ENCODE measurements around the gene NOTCH4.
A peak's percentile ranks its signal among the peaks of the same experiment; 100 is the strongest.

Gene NOTCH4

DNA sequence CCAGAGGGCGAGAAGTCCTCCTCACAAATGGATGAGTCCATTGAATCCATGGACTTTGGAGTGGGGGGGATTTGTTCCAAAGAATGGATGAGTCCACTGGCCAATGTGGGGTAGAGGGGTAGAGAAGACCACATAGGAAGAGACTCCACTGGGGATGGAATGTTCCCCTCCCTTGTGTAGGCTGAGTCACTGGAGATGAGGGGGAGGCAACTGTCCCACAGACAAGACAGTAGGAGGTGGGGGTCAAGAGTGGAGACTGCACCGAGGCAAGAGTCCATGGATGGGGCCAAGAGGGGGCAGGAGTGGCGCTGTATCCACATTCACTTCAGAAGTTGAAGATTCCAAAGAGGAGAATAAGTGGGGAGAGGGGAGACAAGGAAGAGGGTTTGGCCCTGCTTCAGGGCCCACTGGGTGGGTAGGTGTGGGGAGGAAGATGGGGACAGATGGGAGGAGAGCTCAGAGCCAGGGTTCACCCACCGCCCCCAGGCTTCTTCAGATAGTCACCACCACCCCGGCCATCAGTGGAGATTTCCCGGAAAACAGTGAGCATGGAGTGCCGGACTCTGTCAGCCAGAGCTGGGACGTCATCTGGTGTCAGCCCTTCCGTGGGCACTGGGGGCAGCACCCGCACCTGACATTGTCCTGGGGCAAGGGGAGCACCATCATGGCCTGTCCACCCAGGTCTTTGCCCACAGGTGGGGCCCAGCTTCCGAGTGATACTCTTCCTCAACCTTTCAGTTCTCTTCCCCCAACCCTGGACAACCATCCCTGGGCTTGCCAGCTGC is 54.9 kb downstream of the NOTCH4 start:
- no peaks in the 10 kb centered on the region for H3K36me3 ChIP-seq (ENCODE audit: control insufficient read depth, insufficient read depth, low read length)
- H3K27ac ChIP-seq, result no peak overlapping the region

DNA sequence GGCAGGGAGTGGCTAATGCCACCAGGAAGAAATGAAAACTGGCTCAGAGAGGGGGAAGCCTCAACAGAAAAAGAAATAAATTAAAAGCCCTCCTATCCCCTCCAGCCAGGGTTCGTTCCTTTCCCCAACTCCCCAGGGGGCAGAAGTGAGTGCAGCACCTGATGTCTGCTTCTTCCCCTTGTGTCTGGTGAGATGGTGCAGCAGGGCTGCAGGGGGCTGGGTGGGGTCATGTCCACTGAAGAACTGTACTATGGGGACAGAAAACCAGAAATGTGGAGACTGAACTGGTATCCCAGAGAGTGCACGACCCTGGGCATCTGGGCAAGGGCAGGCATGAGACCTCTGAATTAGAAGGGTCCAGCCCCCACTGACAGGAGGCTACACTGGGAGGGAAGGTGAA is 55.5 kb downstream of the NOTCH4 start:
- no peaks in the 10 kb centered on the region for H3K27me3 ChIP-seq (ENCODE audit: control insufficient read depth, insufficient read depth, low read length)
- no peaks in the 10 kb centered on the region for H3K9me3 ChIP-seq (ENCODE audit: control insufficient read depth, low read length)
- no peak overlapping the region for H2AFZ ChIP-seq
- H3K36me3 ChIP-seq (ENCODE audit: control insufficient read depth, insufficient read depth, low read length), result no peaks in the 10 kb centered on the region
- no peak overlapping the region for H3K4me2 ChIP-seq (ENCODE audit: low read length)
- H3K27ac ChIP-seq, result no peak overlapping the region
- no peaks in the 10 kb centered on the region for H3K79me2 ChIP-seq
- no peaks in the 10 kb centered on the region for H3K4me1 ChIP-seq
- no peak overlapping the region for H3K9ac ChIP-seq
- H3K4me3 ChIP-seq (ENCODE audit: low read depth, low read length), result no peak overlapping the region
- TF ChIP-seq, protein P1, sequence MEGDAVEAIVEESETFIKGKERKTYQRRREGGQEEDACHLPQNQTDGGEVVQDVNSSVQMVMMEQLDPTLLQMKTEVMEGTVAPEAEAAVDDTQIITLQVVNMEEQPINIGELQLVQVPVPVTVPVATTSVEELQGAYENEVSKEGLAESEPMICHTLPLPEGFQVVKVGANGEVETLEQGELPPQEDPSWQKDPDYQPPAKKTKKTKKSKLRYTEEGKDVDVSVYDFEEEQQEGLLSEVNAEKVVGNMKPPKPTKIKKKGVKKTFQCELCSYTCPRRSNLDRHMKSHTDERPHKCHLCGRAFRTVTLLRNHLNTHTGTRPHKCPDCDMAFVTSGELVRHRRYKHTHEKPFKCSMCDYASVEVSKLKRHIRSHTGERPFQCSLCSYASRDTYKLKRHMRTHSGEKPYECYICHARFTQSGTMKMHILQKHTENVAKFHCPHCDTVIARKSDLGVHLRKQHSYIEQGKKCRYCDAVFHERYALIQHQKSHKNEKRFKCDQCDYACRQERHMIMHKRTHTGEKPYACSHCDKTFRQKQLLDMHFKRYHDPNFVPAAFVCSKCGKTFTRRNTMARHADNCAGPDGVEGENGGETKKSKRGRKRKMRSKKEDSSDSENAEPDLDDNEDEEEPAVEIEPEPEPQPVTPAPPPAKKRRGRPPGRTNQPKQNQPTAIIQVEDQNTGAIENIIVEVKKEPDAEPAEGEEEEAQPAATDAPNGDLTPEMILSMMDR (IDR thresholded peaks at IDR 0.05), result no peak

More for the DNA sequence above, 54.9 kb downstream of the NOTCH4 start:
- Histone ChIP-seq H3K9ac (no peak overlapping the region), H3K4me1 (no peaks in the 10 kb centered on the region), H3K4me2 (ENCODE audit: low read length) (no peak overlapping the region), H3K9me3 (ENCODE audit: control insufficient read depth, low read length) (no peaks in the 10 kb centered on the region), H3K27me3 (ENCODE audit: control insufficient read depth, insufficient read depth, low read length) (no peaks in the 10 kb centered on the region), H2AFZ (no peak overlapping the region), H3K4me3 (ENCODE audit: low read depth, low read length) (no peak overlapping the region), H3K79me2 (no peaks in the 10 kb centered on the region)
- TF ChIP-seq, protein P1 (IDR thresholded peaks at IDR 0.05), result peak; percentile 11

DNA sequence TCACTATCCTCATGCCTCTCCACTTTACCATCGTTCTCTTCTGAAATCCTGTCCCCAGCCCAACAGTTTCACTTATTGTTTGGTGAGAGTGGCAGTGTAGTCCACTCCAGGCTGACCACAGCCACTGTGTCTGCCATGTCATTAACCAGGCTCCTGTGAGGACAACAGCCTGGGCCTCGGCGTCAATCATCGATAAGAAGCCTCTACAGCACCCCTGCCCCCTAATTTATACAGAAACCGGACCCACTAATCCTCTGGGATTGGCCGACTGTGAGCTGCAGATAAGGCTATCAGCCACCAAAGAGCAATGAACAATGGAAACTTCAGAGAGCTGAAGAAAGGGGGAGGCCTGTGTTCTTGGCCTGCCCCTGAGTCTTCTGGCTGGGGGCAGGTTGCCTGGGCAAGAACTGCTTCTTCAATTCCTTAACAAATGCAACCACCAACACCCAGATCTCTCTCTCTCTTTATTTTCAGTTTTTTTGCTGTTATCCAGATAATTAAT is 56.1 kb downstream of the NOTCH4 start:
- Histone ChIP-seq H3K4me2 (ENCODE audit: low read length) (no peak overlapping the region), H3K9ac (no peak overlapping the region), H3K79me2 (no peaks in the 10 kb centered on the region), H2AFZ (no peak overlapping the region), H3K4me3 (ENCODE audit: low read depth, low read length) (no peak overlapping the region), H3K27ac (no peak overlapping the region), H3K9me3 (ENCODE audit: control insufficient read depth, low read length) (no peaks in the 10 kb centered on the region), H3K36me3 (ENCODE audit: control insufficient read depth, insufficient read depth, low read length) (no peaks in the 10 kb centered on the region), H3K27me3 (ENCODE audit: control insufficient read depth, insufficient read depth, low read length) (no peaks in the 10 kb centered on the region), H3K4me1 (no peaks in the 10 kb centered on the region)
- TF ChIP-seq, protein P1 (IDR thresholded peaks at IDR 0.05), result no peak

DNA sequence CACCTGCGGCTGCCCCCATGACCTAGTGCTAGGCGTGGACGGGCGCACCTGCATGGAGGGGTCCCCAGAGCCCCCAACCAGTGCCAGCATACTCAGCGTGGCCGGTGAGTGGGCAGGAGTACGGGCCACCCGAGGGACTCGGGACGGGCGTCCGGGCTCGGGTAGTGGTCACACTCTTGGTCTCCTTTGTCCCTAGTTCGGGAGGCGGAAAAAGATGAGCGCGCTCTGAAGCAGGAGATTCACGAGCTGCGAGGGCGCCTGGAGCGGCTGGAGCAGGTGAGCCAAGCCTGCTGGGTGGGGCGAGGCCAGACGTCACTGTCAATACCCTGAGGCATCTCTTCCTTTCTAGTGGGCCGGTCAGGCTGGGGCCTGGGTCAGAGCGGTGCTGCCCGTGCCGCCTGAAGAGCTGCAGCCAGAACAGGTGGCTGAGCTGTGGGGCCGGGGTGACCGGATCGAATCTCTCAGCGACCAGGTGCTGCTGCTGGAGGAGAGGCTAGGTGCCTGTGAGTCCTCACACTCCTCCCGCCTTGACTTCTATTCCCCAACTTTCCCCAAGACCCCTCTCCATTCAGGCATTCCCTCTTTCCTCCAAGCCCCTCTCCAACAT is 56.6 kb downstream of the NOTCH4 start:
- H3K4me3 ChIP-seq (ENCODE audit: low read depth, low read length), result no peak overlapping the region
- H3K4me2 ChIP-seq (ENCODE audit: low read length), result no peak overlapping the region
- H3K79me2 ChIP-seq, result no peaks in the 10 kb centered on the region
- H3K9ac ChIP-seq, result no peak overlapping the region
- no peaks in the 10 kb centered on the region for H3K9me3 ChIP-seq (ENCODE audit: control insufficient read depth, low read length)
- H2AFZ ChIP-seq, result no peak overlapping the region
- no peaks in the 10 kb centered on the region for H3K36me3 ChIP-seq (ENCODE audit: control insufficient read depth, insufficient read depth, low read length)
- TF ChIP-seq, protein P1 (IDR thresholded peaks at IDR 0.05), result no peak
- no peaks in the 10 kb centered on the region for H3K27me3 ChIP-seq (ENCODE audit: control insufficient read depth, insufficient read depth, low read length)
- no peak overlapping the region for H3K27ac ChIP-seq
- no peaks in the 10 kb centered on the region for H3K4me1 ChIP-seq
